ENCODE measurements around the gene LMAN1L.

DNA sequence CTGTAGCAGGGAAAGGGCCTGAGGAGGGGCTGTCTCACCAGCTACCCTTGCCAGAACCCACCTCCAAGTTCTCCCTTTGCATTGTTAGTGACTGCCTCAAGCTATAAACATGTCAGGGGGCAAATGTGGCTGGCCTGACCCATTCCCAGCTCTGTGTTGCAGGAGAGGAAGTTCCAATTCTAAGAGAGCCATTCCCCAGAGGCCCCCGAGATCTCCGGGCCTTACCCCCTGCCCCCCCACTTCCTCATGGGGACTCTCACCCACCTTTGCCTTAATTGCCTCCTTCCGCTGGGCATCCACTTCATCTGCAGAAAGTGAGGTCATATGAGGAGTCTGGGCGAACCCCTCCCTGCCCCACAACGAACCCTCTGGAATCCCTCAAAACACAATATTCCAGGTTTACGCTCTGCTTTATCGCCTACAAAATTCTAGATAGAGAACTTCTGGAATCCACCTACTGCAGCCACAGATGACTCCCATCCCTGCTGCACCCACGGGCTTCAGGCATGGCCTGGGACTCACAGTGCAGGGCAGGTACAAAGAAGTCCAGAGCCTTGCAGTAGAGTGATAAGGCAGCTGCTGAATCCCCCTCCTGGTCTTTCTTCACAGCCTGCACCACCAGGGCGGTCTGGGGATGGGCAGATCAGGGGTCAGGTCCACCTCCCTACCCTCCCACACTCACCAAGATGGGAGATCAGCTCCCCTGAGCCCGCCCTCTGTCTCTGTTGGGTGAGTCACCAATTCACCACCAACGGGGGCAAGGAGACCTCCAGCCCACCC lies 26.3 kb downstream of the LMAN1L start:
- TF ChIP-seq, protein P1, sequence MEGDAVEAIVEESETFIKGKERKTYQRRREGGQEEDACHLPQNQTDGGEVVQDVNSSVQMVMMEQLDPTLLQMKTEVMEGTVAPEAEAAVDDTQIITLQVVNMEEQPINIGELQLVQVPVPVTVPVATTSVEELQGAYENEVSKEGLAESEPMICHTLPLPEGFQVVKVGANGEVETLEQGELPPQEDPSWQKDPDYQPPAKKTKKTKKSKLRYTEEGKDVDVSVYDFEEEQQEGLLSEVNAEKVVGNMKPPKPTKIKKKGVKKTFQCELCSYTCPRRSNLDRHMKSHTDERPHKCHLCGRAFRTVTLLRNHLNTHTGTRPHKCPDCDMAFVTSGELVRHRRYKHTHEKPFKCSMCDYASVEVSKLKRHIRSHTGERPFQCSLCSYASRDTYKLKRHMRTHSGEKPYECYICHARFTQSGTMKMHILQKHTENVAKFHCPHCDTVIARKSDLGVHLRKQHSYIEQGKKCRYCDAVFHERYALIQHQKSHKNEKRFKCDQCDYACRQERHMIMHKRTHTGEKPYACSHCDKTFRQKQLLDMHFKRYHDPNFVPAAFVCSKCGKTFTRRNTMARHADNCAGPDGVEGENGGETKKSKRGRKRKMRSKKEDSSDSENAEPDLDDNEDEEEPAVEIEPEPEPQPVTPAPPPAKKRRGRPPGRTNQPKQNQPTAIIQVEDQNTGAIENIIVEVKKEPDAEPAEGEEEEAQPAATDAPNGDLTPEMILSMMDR (IDR thresholded peaks at IDR 0.05; ENCODE audit: low read length) = no peak
- TF ChIP-seq EZH2 (IDR thresholded peaks at IDR 0.05; ENCODE audit: borderline replicate concordance, low read length) = no peak
